GM19328 (cell line): ENCODE data around the gene BACH2.

Experiments
- ATAC-seq: cut with Tn5 transposase; IDR thresholded peaks from one replicate; pipeline ENCODE4 v1.9.1; 2021; ENCODE audit warnings: mild to moderate bottlenecking, moderate library complexity; ENCODE audit not compliant: unreplicated experiment

BACH2 gene

GRCh38 chr6:90004511-90004910 lies 292.1 kb downstream of the BACH2 start:
- ATAC-seq = no peak

GRCh38 chr6:90003941-90004340 lies 292.7 kb downstream of the BACH2 start:
- ATAC-seq = no peak

- ATAC-seq = no peak
These were observed 293.4 kb downstream of the BACH2 start for GRCh38 chr6:90003069-90003795.

GRCh38 chr6:90000864-90001731 lies 295.5 kb downstream of the BACH2 start:
- no peak for ATAC-seq

- ATAC-seq = no peak
These were observed 296.5 kb downstream of the BACH2 start for GRCh38 chr6:89999945-90000825.

- no peak for ATAC-seq
These were observed 297.5 kb downstream of the BACH2 start for GRCh38 chr6:89999154-89999553.

- ATAC-seq = no peak
These were observed 298.9 kb downstream of the BACH2 start for GRCh38 chr6:89997456-89998445.

- ATAC-seq = no peak
These were observed 303.2 kb downstream of the BACH2 start for GRCh38 chr6:89993411-89993810.

GRCh38 chr6:89992818-89993217 lies 303.8 kb downstream of the BACH2 start:
- ATAC-seq = no peak

- no peak for ATAC-seq
These were observed 306.9 kb downstream of the BACH2 start for GRCh38 chr6:89989742-89990141.

- no peak for ATAC-seq
These were observed 308.8 kb downstream of the BACH2 start for GRCh38 chr6:89987830-89988229.

- no peak for ATAC-seq
These were observed 309.5 kb downstream of the BACH2 start for GRCh38 chr6:89987140-89987539.

GRCh38 chr6:89986650-89987074 lies 310.0 kb downstream of the BACH2 start:
- ATAC-seq = no peak

GRCh38 chr6:89985751-89986493 lies 310.7 kb downstream of the BACH2 start:
- no peak for ATAC-seq

- ATAC-seq = no peak
These were observed 311.5 kb downstream of the BACH2 start for GRCh38 chr6:89984926-89985750.

GRCh38 chr6:89980353-89980752 lies 316.3 kb downstream of the BACH2 start:
- ATAC-seq = no peak

- ATAC-seq = no peak
These were observed 317.0 kb downstream of the BACH2 start for GRCh38 chr6:89979481-89980119.

- ATAC-seq = no peak
These were observed 317.9 kb downstream of the BACH2 start for GRCh38 chr6:89978749-89979145.
